ENCODE measurements around the gene PPP2R1B.
"Not testable (repeated sequence)": the region's sequence is repeated elsewhere in the genome, so short reads cannot be mapped to it uniquely, and the experiment has no call there.

PPP2R1B gene

DNA sequence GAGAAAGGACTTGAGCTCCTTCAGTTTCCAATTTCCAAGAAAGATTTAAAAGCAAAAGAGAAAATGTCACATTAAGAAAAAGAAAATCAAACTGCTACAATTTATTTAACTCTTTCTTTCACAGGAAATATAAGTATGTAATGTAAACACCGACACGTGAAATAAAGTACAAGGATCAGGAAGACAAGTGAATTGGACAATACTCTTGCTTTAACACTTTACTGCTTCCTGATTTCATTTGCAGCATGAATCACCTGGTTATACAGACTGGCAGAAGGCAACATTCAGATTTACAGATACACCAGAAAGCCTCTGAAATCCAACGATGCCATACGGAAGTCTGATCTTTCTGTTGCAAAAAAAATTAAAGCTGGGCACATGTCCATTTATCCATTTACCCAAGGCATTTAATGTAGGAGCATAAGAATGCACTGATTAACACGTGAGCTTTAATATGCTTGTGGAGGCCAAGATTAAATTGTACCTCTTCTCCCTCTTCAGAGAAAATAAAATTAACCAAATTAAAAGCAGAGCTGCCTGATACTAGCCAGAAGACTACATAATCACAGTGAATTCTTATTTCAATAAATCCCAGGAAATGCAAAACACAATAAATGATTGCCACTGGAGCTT is 16.0 kb upstream of the PPP2R1B start:
- no peak for DNase-seq

GRCh38 chr11:111779118-111779517 is 12.9 kb upstream of the PPP2R1B start:
- no peak for DNase-seq

DNA sequence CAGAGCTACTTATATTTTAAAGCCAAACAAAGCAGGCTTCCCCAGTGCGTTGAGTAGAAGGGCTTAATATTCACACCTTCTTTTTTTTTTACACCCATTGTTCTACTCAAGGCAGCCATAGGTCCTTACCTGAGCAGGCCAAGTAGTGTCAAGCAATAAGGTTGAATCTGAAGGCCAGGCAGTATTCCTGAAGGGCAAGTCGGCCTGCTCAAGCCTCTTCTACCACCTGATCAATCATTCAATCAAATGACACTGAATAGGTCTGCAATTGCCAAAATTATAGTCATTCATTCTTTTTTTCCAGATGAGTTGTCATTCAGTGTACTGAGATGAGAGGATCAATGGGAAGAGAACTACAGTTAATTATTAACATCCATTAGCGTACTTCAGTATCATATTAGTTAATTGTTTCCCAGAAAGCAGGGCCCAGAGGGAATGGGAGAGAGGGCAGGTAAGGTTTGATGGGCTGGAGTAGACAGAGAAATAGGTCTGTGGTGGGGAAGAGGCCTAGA is 11.9 kb upstream of the PPP2R1B start:
- DNase-seq = no peak

DNA sequence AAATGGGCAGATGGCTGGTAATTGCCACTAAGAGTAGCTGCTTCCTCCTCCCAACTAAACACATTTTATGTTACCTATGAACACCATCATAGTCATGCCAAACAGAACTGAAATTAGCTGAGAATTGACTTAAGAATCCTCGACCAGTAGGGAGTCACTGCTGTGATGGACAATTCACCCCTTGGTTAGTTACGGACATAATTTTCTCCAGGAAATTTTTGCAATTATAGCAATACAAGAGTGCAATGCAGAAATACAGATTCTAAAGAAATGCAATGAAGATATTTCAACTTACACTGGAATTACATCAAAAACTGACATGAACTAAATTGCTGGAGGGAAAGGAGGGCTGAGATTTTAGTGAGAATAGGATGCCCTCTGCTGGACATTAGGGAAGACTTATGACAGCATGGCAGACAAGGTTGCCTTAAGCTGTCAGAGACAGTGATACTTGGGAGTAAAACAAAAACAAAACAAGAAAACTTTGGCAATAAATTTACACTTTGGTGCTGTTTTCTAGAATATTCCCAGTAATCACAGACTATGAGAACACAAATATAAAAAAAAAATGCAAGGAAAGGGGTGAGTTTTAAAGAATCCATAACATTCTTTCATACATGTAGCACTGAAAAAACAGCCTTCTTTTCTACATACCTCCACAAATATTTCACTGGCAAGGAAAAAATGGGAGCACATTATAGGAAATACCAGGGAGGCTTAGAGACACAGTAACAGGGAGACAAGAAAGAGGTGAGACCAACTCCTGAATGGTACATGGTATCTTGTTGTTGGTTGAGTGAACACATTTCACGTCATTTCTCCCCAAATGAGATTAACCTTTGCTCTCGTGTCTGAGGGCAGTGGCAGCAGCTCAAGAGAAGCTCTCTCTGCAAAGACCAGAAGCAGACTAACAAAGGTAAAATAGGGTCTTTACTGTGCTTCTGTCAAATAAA is 11.2 kb upstream of the PPP2R1B start:
- no peak for DNase-seq

- DNase-seq = no peak
Measured at GRCh38 chr11:111776398-111777093, 10.4 kb upstream of the PPP2R1B start.

DNA sequence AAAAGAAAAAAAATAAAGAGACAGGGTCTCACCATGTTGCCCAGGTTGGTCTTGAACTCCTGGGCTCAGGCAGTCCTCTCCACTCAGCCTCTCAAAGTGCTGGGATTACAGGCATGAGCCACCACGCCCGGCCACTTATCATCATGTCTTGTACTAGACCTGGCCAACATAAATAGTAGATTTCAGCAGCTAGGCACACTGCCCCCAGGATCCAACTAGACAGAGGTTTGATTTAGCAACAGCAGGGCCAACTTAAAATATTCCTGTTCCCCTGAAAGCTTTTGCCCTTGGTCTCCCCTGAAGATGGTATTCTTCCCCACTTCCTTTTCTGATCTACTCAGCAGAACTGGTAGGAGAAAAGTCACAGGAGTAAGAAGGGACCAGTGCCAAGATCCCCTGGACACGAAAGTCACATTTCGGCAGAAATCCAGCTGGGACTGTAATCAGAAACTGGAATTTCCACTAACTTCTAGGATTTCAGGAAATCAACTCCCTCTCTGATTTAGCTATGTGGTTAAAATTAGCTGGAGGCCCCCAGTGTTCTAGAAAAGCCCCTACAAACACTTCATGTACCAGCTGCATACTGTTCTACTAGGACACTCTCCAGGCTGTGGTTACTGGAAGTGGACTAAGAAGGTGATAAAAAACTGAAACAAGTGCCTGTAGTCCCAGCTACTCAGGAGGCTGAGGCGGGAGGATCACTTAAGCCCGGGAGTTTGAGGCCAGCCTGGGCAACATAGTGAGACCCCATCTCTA is 8.9 kb upstream of the PPP2R1B start:
- no peak for DNase-seq

- no peak for DNase-seq
Measured at GRCh38 chr11:111772535-111772934, 6.3 kb upstream of the PPP2R1B start.

DNA sequence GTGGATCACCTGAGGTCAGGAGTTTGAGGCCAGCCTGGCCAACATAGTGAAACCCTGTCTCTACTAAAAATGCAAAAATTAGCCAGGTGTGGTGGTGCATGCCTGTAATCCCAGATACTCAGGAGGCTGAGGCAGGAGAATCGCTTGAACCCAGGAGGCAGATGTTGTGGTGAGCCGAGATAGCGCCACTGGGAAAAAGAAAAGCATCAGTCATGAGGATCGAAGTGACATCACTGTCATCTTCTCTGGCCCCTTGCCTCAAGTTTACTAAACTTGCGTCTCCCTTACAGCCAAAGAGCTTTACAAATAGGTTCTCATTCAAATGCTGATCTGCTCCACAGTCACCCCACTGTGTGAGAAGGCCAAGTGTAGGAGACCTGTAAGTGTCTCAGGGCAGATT is 5.0 kb upstream of the PPP2R1B start:
- DNase-seq = not testable (repeated sequence)

DNA sequence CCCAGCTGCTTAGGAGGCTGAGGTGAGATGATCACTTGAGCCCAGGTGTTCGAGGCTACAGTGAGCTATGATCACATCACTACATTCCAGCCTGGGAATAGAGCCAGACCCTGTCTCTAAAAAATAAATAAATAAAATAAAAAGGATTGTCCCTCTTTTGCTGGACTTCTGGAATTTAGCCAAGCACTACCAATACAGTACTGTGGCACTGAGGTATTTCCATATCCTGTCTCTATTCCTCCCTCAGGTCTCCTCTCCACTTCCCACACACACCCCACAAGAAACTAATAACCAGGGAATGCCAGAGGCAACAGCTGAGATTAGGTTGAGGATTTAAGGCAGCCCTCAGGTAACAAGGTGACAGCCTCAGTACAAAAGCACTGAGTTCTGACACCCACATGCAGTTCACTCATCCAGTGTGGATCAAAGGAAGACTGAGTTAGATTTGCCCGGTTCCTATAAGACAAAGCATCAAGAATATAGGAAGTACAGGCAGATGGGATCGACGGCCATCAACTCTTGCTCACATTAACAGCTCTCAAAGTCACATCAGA is 4.5 kb upstream of the PPP2R1B start:
- DNase-seq = no peak

GRCh38 chr11:111766834-111767142 is 599 bp upstream of the PPP2R1B start:
- no peak for DNase-seq

- DNase-seq = no peak
Measured at GRCh38 chr11:111765320-111765983, 737 bp downstream of the PPP2R1B start.

DNA sequence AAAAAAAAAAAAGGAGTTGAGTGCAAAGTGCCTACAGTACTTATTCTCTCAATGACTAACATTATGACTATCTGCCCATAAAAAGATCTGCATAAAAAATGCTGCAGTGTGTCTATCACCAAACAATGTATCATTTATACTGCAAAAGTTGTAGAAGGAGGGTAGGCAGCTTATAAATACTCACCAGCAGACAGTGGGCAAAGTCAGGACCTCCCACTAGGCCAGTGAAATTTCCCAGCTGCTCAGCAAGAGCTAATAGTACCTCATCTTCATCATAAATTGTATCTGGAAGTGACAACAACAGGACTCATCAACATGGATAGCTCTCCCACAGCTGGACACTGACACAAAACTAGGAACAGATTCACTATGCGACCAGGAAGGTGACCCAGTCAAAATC is 1.6 kb downstream of the PPP2R1B start:
- no peak for DNase-seq

- DNase-seq = no peak
Measured at GRCh38 chr11:111762981-111763643, 3.1 kb downstream of the PPP2R1B start.

DNA sequence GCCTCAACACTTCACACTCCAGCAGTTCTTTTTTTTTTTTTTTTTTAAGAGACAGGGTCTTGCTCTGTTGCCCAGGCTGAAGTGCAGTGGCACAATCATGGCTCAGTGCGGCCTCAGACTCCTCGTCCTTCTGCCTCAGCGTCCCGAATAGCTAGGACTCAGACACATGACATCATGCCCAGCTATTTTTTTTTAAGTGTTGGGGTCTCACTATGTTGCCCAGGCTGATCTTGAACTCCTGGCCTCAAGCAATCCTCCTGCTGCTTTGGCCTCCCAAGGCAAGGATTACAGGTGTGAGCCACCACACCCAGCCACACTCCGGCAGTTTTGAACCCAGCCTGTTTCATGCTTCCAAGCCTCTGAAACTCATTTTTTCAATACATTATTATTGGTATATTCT is 3.7 kb downstream of the PPP2R1B start:
- no peak for DNase-seq

DNA sequence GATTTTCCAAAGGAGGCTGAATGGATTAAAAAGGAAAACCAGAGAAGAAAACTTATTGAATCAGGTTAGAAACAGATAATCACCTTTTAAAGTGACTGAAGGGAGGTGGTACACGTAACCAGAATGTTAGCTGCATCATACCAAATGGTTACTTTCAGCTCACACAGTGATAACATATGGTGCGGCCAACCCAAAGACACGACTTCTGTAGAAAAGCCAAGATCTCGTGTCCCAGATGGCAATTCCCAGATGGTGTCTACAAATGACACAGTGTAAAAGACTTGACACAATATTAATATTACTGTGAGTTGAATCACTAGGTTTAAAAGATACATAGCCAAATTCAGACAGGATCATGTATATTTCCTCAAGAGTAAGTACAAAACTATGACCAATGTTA is 5.2 kb downstream of the PPP2R1B start:
- DNase-seq = no peak

- DNase-seq = no peak
Measured at GRCh38 chr11:111759778-111760407, 6.3 kb downstream of the PPP2R1B start.

DNA sequence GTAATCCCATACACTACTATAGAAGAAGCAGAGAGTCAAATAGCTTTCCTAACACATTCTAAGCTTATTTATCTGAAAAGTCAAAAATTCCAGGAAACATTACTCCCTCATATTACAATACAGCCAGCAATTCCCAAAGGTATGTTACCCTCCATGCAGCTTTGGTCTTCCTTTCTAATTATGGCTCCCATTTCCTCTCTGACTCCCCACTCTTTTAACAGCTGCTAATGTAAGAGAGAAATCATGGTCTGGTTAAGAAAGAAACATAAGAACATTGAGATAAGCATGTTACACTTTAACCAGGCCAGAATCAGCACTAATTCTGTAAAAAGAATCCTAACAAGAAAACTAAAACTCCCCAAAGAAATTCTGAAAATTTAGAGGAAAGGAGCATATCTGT is 6.8 kb downstream of the PPP2R1B start:
- no peak for DNase-seq

- DNase-seq = no peak
Measured at GRCh38 chr11:111756097-111756496, 10.1 kb downstream of the PPP2R1B start.

DNA sequence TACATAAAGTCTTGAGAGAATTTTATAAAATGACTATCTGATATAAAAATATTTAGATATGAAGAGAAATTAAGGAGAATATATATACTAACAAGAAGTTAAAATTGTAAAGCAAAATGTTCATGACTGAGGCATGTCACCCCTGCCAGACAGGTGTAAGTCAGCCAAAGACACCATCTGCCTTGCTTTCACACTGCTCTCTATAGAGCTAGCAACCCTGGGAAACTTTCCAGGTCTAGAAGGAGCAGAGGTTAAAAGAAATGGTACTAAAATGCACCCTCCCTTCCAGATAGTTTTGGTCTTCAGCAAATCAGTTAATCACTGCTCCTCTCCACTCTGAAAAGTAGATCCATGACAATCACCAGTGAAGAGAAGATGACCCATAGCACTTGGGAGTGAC is 16.5 kb downstream of the PPP2R1B start:
- no peak for DNase-seq

GRCh38 chr11:111748035-111748804 is 18.0 kb downstream of the PPP2R1B start:
- no peak for DNase-seq

All from activated CD4-positive, alpha-beta T cell treated with anti-CD3 and anti-CD28 coated beads for 1 hour (primary cell).